Skin epidermis (tissue), 12 donors: ENCODE results near the gene IFT81.

Source experiments
- H3K27ac ChIP-seq, 21 experiments: fragments of 200-600 bp; sonication (generic) in 11 of 21; one replicate each; pipeline ENCODE4 v1.5.0; 2020; ENCODE audit warnings: mild to moderate bottlenecking in 3 of 21, inconsistent platforms in 2 of 21, moderate library complexity in 2 of 21
- H3K4me3 ChIP-seq, 7 experiments: fragments of 200-600 bp; sonication (generic) in 2 of 7; one replicate each; pipeline ENCODE4 v1.5.0; 2020; ENCODE audit warnings: inconsistent platforms in 2 of 7, mild to moderate bottlenecking in 2 of 7, moderate library complexity in 1 of 7

Gene IFT81

DNA sequence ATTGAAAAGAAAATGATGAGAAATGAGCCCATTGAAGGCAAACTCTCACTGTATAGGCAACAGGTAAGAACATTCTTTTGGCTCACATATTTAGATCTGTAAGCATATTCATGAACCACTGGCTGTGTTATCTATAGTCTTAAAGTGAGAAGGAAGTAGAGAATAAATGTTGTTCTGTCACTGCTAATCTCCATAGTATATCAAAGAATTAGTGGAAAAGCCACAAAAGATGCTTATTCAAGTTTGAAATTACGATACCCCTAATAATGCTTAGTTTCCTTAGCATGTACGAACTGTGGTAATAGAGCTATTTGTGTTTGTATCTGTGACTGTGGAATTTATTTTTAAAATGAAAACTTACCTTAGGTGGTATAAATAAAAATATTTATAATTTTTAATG, 22.8 kb downstream of the IFT81 start:
- H3K27ac ChIP-seq, result no peak overlapping the region
- H3K4me3 ChIP-seq, result no peak overlapping the region

DNA sequence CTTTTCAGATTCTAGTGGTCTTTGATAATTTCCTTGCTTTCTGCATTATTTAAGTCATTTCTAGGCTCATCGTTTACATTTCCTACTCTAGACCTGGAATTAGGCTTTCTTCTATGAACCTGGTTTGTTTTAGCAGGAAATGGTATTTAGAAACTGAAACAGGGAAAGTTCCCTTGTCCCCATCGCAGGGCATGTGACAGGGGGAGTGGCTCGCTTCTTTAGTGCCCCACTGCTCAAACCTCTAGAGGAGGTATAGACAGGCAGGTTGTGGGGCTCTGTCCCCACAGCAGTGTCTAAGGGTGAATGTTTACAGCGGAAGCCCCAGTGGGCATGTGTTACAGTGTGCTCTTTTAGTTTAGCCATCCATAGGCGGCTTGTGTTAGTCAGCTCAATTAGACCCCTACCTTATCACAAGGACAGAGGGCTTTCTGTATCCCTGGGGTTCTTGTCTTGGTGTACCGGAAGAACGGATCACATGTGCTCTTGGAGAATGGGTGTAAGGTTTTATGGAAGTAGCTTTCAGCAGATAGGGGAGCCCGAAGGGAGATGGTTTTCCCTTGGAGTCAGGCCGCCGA, 25.0 kb downstream of the IFT81 start:
- H3K4me3 ChIP-seq, result no peak overlapping the region
- peak overlapping the region in 1 of 21 experiments; percentile 27 for H3K27ac ChIP-seq

DNA sequence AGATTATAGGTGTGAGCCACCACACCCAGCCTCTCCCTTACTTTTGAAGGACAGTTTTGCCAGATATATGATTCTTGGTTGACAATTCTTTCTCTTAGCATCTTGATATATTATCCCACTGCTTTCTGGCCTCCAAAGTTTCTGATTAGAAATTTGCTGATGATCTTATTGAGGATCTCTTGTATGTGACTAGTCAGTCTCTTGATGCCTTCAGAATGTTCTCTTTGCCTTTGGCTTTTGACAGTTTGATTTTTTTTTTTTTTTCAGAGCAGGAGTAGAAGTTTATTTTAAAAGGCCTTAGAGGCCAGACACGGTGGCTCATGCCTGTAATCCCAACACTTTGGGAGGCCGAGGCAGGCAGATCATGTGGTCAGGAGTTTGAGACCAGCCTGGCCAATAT, 32.6 kb downstream of the IFT81 start:
- Histone ChIP-seq H3K4me3 (no peak overlapping the region), H3K27ac (no peak overlapping the region)

DNA sequence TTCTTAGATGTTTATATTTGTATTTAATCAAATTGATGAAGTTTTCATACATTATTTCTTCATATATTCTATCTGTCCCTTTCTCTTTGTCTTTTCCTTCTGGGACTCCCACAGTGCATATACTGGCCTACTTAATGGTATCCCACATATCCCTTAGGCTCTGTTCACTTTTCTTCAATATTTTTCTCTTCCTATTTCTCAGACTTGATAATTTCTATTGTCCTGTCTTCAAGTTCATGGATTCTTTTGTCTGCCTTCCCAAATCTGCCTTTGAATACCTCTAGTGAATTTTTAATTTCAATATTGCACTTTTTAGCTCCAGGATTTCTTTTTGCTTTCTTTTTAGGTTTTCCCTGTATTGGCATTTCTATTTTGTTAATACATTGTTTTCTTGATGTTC, 33.4 kb downstream of the IFT81 start:
- Histone ChIP-seq H3K4me3 (no peak overlapping the region), H3K27ac (no peak overlapping the region)

DNA sequence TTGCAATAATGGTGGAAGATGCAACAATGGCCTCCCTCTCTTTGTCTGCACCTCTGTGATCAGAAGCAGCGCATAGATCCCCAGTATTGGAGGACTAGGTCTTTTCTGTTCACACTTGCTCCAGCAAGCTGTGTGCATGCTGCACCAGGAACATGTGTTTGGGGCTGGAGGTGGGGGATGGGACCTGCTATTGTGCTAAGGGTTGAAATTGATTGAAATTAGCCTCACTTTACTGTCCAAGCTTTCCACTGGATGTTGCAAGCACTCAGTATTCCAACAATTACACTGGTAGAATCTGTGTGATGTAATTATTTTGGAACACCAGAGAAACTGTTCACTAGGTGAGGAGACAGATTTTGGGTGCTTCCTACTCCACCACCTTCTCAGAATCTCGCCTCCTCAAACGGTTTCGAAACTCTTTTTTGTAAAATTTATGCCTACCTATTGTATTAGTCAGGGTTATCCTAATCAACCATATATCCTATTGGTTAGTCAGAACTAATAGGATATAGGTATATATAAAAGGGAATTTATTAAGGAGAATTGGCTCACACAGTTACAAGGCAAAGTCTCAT, 35.6 kb downstream of the IFT81 start:
- no peak overlapping the region for H3K27ac ChIP-seq
- H3K4me3 ChIP-seq, result no peak overlapping the region

DNA sequence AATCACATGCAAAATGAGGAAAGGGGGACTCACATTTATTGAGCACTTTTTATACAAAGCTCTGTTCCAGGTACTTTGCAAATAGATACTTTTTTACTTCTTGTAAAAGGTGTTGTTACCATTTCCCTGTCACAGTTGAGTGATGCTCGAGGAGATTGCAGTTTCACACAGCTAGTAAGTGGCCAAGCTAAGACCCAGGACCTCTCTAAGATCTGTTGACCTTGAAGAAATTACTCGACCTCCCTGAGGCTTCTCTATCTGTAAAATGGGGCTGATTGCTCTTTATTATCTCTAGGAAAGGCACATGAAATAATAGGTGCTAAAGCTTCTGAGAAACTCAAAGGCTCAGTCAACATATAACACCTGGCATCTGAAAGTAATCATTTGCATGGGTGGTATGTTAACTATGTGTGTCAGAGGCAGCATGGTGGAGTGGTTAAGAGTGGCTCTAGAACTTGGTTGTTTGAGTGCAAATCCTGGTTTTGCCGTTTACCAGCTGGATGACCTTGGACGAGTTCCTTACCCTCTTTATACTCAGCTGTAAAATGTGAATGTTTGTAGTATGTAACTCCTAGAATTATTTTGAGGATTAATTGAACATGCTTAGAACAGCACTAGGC, 41.5 kb downstream of the IFT81 start:
- no peak overlapping the region for H3K27ac ChIP-seq

DNA sequence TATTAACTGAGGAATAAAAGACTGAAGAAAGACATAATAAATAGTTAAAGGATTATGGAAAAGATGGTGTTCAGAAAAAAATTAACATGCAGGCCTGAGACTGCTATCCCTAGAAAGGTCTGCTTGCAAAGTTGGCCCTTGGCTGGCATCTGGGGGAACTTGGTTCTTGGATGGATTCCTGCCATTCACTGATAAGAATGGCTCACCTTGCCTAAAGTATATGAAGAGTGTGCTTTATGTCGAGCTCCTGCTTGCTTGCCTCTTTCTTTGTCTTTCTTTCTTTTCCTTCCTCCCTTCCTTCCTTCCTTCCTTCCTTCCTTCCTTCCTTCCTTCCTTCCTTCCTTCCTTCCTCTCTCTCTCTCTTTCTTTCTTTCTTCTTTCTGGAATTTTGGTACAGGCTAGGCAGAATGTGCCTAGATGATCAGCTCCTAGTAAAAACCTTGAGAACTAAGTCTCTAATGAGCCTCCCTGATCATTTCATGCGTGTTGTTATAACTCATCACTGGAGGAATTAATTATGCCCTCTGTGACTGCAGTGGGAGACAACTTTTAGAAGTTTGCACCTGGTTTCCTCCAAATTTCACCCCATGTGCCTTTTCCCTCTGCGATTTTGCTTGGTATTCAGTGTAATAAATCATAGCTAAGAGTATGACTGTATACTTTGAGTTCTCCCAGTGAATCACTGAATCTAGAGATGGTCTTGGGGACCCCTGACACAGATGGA, 44.7 kb downstream of the IFT81 start:
- H3K27ac ChIP-seq, result no peak overlapping the region

More for the DNA sequence above, 41.5 kb downstream of the IFT81 start:
- H3K4me3 ChIP-seq, result no peak overlapping the region

DNA sequence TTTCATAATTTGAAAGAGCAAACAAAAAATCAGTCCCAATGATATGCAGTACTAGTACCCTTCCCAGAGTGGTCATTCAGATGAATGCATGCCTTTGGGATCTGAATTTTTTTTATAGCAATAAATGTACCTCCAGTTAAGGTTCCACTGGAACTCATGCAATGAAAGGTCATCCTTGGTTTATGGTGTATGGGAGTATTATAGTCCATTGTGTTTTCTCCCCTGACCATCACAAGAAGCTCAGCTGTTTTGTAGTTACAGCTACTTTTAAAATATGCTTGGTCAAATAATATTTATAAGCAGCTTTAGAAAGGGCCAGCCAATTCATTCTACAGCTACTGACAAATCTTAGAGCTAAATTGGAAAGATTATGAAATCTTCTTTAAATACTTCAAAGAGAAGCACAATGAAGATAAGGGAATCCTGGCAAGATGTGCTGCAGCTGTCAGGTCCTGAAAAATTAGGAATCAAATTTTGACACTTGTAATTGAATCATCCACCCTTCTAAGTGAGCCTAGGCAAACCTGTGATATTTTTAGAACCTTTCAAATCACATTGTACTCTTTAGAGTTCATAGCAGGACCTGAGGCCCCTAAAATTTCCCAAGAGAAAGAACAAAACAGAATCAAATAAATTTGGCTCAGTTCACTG, 46.5 kb downstream of the IFT81 start:
- peak overlapping the region in 1 of 21 experiments; percentile 60 for H3K27ac ChIP-seq
- H3K4me3 ChIP-seq, result no peak overlapping the region

More for the DNA sequence above, 44.7 kb downstream of the IFT81 start:
- no peak overlapping the region for H3K4me3 ChIP-seq

DNA sequence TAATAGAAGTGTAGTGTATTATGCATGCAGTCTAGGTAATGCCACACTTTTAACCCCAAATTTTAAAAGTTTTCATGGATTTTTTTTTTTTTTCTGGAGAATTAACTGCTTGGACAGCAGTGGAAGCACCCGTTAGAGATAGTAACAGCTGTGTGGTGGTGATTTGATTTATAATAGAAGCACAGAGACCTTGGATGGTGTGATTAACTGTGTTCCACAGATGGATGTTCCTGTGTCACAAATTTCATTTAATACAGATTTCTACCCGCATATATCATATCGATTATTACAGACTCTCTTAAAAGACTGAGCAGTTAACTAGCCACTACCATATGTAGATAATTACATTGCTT, 47.0 kb downstream of the IFT81 start:
- Histone ChIP-seq H3K27ac (peak overlapping the region in 1 of 21 experiments; percentile 60), H3K4me3 (no peak overlapping the region)

DNA sequence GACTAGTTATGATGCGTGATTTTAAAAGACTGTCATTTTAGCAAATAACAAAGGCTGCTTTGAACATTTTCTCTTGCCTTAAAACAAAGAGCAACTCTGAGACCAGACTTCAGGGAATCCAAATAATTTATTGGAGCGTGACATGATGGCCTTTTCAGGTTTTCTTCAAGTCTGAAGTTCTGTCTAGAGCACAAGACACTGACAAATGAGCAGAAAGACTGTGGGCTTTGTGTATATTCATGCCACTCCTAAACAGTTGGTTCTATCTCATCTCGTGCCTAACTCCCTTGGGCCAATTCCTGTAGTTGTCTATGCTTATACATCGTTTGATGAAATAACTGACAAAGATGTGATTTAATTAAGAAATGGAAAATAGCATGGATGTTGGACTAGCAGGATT, 47.5 kb downstream of the IFT81 start:
- peak overlapping the region in 1 of 21 experiments; percentile 60 for H3K27ac ChIP-seq
- no peak overlapping the region for H3K4me3 ChIP-seq

DNA sequence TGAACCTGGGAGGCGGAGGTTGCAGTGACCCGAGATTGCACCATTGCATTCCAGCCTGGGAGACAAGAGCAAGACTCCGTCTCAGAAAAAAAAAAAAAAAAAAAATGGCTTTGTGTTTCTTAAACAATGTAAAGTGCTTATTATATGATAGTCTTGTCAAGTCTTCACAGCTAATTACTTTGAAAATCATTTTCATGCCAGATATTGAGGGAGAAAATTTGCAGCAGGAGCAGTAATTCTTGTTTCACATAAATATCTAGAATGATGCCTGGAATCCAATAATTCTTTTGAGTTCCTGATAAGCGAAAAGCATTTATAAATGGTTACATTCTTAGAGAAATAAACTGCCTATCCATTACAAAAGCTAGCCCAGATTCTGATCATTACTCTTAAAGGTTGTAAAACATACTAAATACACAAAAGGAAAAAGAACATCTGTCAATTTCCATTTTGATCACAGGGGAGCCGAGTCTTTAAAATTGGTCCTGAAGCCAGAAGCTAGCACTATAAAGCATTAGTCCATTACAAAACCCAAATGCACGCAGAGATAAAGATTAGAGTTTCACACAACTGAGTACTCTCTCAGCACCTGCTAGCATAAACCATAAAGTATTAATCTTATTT, 50.3 kb downstream of the IFT81 start:
- Histone ChIP-seq H3K4me3 (no peak overlapping the region), H3K27ac (no peak overlapping the region)

DNA sequence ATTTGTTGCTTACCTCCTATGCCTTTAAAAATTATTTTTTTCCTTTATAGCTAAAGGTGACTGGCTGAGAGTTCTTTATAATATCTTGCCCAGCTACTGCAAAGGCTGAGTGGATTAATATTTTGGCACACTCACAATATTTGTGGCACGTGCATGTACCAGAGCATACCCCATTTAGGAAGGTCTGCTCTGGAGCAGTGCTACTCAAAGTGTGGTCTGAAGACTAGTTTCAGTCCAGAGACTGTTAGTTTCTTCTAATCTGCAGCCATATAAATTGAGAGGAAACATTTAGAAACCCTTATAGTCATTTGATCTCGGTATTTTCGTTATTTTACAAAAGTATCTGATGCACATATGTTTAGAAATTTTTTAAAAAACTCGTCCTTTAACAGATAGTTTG, 51.0 kb downstream of the IFT81 start:
- H3K27ac ChIP-seq, result no peak overlapping the region
- H3K4me3 ChIP-seq, result no peak overlapping the region

DNA sequence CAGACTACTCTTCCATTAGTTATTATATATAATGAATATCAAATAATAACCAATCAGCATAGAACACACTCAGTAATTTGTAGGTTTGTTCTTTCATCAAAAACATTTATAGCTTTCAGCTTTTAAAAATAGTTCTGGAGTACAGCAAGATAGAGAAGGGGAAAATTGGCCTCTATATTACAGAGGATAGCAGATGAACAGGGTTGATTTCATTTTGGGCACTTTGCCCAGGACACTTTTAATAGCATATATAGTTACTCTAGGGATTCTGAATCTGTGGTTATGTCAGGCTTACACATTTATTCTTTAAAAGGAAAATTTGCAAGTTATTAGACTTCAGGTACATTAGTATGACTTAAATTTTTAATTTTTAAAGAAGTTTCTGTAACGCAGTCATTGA, 52.6 kb downstream of the IFT81 start:
- Histone ChIP-seq H3K4me3 (no peak overlapping the region), H3K27ac (no peak overlapping the region)

DNA sequence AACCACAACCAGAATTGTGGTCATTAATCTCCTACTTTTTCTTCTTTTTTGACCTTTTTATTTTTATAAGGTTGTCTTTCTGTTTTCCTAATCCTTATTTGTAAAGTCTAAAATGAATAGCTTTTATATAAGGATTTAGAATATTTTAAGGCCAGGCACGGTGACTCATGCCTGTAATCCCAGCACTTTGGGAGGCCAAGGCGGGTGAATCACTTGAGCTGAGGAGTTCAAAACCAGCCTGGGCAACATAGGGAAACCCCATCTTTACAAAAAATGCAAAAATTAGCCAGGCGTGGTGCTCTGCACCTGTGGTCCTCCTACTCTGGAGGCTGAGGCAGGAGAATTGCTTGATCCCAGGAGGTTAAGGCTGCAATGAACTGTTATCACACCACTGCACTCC, 55.1 kb downstream of the IFT81 start:
- Histone ChIP-seq H3K4me3 (no peak overlapping the region), H3K27ac (peak overlapping the region in 1 of 21 experiments; percentile 39)

DNA sequence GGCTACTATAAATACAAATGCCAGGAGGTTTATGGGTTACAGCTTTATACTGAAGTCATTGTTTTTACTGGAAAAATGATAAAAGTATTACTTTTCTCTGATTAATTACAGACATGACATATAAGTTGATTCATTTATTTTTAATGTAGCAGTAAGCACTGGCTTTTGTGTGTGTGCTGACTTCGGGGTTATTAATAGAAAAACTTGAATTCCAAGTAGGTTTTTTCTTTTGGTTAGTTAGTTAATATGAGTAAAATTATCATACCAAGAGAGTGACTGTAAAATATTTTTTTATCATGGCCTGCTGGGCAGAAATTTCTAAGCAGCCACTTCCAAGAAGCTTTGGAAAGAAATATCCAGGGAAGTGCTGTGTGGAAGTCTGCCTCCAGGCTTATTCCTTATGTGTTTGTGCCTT, 56.4 kb downstream of the IFT81 start:
- no peak overlapping the region for H3K4me3 ChIP-seq
- H3K27ac ChIP-seq, result peak overlapping the region in 7 of 21 experiments; percentile 1 to 78 (median 35)

DNA sequence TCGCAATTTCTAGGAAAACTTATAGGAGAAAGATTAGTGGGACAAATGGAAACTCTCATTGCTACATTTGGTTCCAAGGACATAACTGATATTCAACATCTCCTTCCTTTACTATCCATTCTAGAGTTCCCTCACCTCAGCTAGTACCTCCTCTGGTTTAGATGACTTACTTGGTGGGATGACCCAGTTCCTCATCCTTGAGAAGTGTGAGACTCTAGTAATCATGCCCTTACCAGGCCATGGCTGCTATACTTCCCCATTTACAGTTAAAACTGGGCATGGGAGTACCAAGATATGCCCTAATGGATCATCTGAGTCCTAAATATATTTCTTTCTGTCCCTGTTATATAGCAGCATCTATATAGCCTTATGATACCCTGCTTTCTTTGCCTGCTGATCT, 58.1 kb downstream of the IFT81 start:
- Histone ChIP-seq H3K27ac (peak overlapping the region in 1 of 21 experiments; percentile 72), H3K4me3 (no peak overlapping the region)

DNA sequence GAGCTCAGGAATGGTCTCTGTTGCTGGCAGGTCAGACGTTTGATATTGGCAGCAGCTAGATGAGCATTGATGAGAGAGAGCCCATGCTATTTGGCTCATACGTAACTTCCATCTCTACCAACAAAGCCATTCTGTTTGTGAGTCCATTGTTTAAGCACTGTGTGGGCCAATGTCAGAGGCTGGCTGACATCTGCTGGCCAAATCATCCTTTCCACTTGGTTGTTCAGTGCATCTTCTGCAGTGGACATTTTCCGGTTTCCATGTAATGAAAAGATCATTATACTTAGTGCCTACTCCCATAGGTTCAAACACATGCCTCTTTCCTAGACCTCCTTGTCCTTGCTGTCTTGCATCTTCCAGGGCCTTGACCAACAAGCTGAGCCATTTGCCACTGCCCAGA, 59.2 kb downstream of the IFT81 start:
- no peak overlapping the region for H3K27ac ChIP-seq
- H3K4me3 ChIP-seq, result no peak overlapping the region

DNA sequence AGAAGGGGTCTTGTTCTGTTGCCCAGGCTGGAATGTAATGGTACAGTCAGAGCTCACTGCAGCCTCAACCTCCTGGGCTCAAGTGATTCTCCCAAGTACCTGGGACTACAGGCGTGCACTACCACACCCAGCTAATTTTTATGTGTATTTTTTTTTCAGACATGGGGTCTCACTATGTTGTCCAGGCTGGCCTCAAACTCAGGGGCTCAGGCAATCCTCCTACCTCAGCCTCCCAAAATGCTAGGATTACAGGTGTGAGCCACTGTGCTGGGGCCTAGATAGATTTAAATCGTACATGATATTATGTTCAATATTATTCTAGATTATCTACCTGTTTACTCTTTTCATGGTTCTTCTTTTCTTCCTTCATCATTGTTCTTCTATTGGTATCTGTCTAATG, 61.5 kb downstream of the IFT81 start:
- Histone ChIP-seq H3K27ac (no peak overlapping the region), H3K4me3 (no peak overlapping the region)

DNA sequence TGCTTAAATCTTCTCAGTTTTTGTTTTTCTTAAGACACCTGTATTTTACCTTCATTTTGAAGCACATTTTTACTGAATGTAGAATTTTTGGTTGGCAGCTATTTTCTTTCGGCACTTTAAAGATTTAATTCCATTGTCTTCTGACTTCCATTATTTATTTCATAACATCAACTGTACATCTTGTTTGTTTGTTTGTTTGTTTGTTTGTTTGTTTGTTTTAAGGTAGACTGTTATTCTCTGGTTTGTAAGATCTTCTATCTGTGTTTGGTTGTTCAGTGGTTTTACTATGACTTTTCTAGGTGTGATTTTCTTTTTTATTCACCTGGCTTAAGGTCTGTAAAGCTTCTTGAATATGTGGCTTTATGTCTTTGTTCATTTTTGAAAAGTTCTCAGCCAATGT, 61.9 kb downstream of the IFT81 start:
- no peak overlapping the region for H3K4me3 ChIP-seq
- H3K27ac ChIP-seq, result no peak overlapping the region

DNA sequence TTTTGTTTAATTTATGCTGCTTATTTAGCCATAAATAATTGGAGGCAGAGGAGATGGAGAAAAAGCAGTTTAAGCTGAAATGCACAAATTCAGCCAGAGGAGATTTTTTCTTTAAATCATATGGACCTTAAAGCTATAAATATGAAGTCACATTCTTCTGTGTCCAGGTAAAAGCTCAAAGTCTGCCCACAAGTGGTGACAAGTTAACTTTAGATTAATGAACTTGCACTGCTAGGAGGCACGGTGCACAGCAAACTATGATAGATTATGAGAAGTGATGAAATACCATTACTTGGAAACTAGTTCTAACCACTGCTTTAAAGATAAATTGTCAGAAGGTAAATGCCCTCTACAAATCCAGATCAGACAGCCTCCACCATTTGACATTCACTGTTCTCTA, 69.0 kb downstream of the IFT81 start:
- Histone ChIP-seq H3K4me3 (no peak overlapping the region), H3K27ac (no peak overlapping the region)
